ENCODE results near the gene TMEM101.
"Not testable (repeated sequence)": the region's sequence is repeated elsewhere in the genome, so short reads cannot be mapped to it uniquely, and the experiment has no call there.

Gene TMEM101

GRCh38 chr17:44037471-44037870, 22.7 kb upstream of the TMEM101 start:
- no peak overlapping the region for H3K4me3 ChIP-seq (ENCODE audit: insufficient read length, low read depth)
- DNase-seq (ENCODE audit: low read depth, low spot score): no peak
- H3K36me3 ChIP-seq (ENCODE audit: insufficient read depth, insufficient read length, low read length): peaks cover 67% of the 10 kb centered on the region
- no peaks in the 10 kb centered on the region for H3K27me3 ChIP-seq (ENCODE audit: insufficient read depth, insufficient read length)
- TF ChIP-seq ZNF274 (IDR thresholded peaks at IDR 0.05; ENCODE audit: low read depth, low read length): no peak
- no peak for TF ChIP-seq YY1 (IDR thresholded peaks at IDR 0.05; ENCODE audit: insufficient read depth, insufficient read length)
- TF ChIP-seq SUZ12 (IDR thresholded peaks at IDR 0.05; ENCODE audit: extremely low read depth, insufficient read depth, insufficient read length): no peak
- H3K9me3 ChIP-seq (ENCODE audit: insufficient read depth, low read length): no peaks in the 10 kb centered on the region
- no peak overlapping the region for H3K9ac ChIP-seq (ENCODE audit: insufficient read length, low read depth)
- H3K4me1 ChIP-seq (ENCODE audit: insufficient read depth, insufficient read length): no peaks in the 10 kb centered on the region

GRCh38 chr17:44034688-44035087, 19.9 kb upstream of the TMEM101 start:
- not testable (repeated sequence) for H3K4me1 ChIP-seq (ENCODE audit: insufficient read depth, insufficient read length)
- H3K36me3 ChIP-seq (ENCODE audit: insufficient read depth, insufficient read length, low read length): peaks cover 80% of the 10 kb centered on the region

GRCh38 chr17:44033861-44034408, 19.2 kb upstream of the TMEM101 start:
- Histone ChIP-seq H3K4me3 (ENCODE audit: insufficient read length, low read depth) (no peak overlapping the region), H3K27me3 (ENCODE audit: insufficient read depth, insufficient read length) (no peaks in the 10 kb centered on the region), H3K36me3 (ENCODE audit: insufficient read depth, insufficient read length, low read length) (peaks cover 83% of the 10 kb centered on the region), H3K9me3 (ENCODE audit: insufficient read depth, low read length) (no peaks in the 10 kb centered on the region), H3K4me1 (ENCODE audit: insufficient read depth, insufficient read length) (no peaks in the 10 kb centered on the region), H3K9ac (ENCODE audit: insufficient read length, low read depth) (no peak overlapping the region)
- TF ChIP-seq ZNF274 (IDR thresholded peaks at IDR 0.05; ENCODE audit: low read depth, low read length) (no peak), SUZ12 (IDR thresholded peaks at IDR 0.05; ENCODE audit: extremely low read depth, insufficient read depth, insufficient read length) (no peak), YY1 (IDR thresholded peaks at IDR 0.05; ENCODE audit: insufficient read depth, insufficient read length) (no peak)
- DNase-seq (ENCODE audit: low read depth, low spot score): no peak

More at GRCh38 chr17:44034688-44035087, 19.9 kb upstream of the TMEM101 start:
- not testable (repeated sequence) for H3K4me3 ChIP-seq (ENCODE audit: insufficient read length, low read depth); H3K9ac ChIP-seq (ENCODE audit: insufficient read length, low read depth); H3K27me3 ChIP-seq (ENCODE audit: insufficient read depth, insufficient read length); H3K9me3 ChIP-seq (ENCODE audit: insufficient read depth, low read length); DNase-seq (ENCODE audit: low read depth, low spot score)

- H3K9ac ChIP-seq (ENCODE audit: insufficient read length, low read depth): no peak overlapping the region
- H3K27me3 ChIP-seq (ENCODE audit: insufficient read depth, insufficient read length): no peaks in the 10 kb centered on the region
- peaks cover 68% of the 10 kb centered on the region for H3K36me3 ChIP-seq (ENCODE audit: insufficient read depth, insufficient read length, low read length)
- H3K4me3 ChIP-seq (ENCODE audit: insufficient read length, low read depth): no peak overlapping the region
- TF ChIP-seq SUZ12 (IDR thresholded peaks at IDR 0.05; ENCODE audit: extremely low read depth, insufficient read depth, insufficient read length): no peak
- no peak for TF ChIP-seq YY1 (IDR thresholded peaks at IDR 0.05; ENCODE audit: insufficient read depth, insufficient read length)
- TF ChIP-seq ZNF274 (IDR thresholded peaks at IDR 0.05; ENCODE audit: low read depth, low read length): no peak
- DNase-seq (ENCODE audit: low read depth, low spot score): no peak
- no peaks in the 10 kb centered on the region for H3K9me3 ChIP-seq (ENCODE audit: insufficient read depth, low read length)
- H3K4me1 ChIP-seq (ENCODE audit: insufficient read depth, insufficient read length): no peaks in the 10 kb centered on the region
Measured at GRCh38 chr17:44030482-44030881, 15.7 kb upstream of the TMEM101 start.

- no peak overlapping the region for H3K9ac ChIP-seq (ENCODE audit: insufficient read length, low read depth)
- no peaks in the 10 kb centered on the region for H3K9me3 ChIP-seq (ENCODE audit: insufficient read depth, low read length)
- peaks cover 76% of the 10 kb centered on the region for H3K36me3 ChIP-seq (ENCODE audit: insufficient read depth, insufficient read length, low read length)
- no peaks in the 10 kb centered on the region for H3K27me3 ChIP-seq (ENCODE audit: insufficient read depth, insufficient read length)
- no peak for TF ChIP-seq ZNF274 (IDR thresholded peaks at IDR 0.05; ENCODE audit: low read depth, low read length)
- no peak for TF ChIP-seq YY1 (IDR thresholded peaks at IDR 0.05; ENCODE audit: insufficient read depth, insufficient read length)
- no peak for TF ChIP-seq SUZ12 (IDR thresholded peaks at IDR 0.05; ENCODE audit: extremely low read depth, insufficient read depth, insufficient read length)
- H3K4me1 ChIP-seq (ENCODE audit: insufficient read depth, insufficient read length): no peaks in the 10 kb centered on the region
- no peak overlapping the region for H3K4me3 ChIP-seq (ENCODE audit: insufficient read length, low read depth)
- DNase-seq (ENCODE audit: low read depth, low spot score): no peak
Measured at GRCh38 chr17:44029736-44030135, 15.0 kb upstream of the TMEM101 start.

- no peak for DNase-seq (ENCODE audit: low read depth, low spot score)
- Histone ChIP-seq H3K36me3 (ENCODE audit: insufficient read depth, insufficient read length, low read length) (peaks cover 68% of the 10 kb centered on the region), H3K9ac (ENCODE audit: insufficient read length, low read depth) (no peak overlapping the region), H3K4me3 (ENCODE audit: insufficient read length, low read depth) (no peak overlapping the region), H3K9me3 (ENCODE audit: insufficient read depth, low read length) (no peaks in the 10 kb centered on the region), H3K4me1 (ENCODE audit: insufficient read depth, insufficient read length) (no peaks in the 10 kb centered on the region), H3K27me3 (ENCODE audit: insufficient read depth, insufficient read length) (no peaks in the 10 kb centered on the region)
- TF ChIP-seq YY1 (IDR thresholded peaks at IDR 0.05; ENCODE audit: insufficient read depth, insufficient read length) (no peak), SUZ12 (IDR thresholded peaks at IDR 0.05; ENCODE audit: extremely low read depth, insufficient read depth, insufficient read length) (no peak), ZNF274 (IDR thresholded peaks at IDR 0.05; ENCODE audit: low read depth, low read length) (no peak)
Measured at GRCh38 chr17:44024853-44025252, 10.1 kb upstream of the TMEM101 start.

- Histone ChIP-seq H3K4me1 (ENCODE audit: insufficient read depth, insufficient read length) (no peaks in the 10 kb centered on the region), H3K36me3 (ENCODE audit: insufficient read depth, insufficient read length, low read length) (peaks cover 65% of the 10 kb centered on the region), H3K27me3 (ENCODE audit: insufficient read depth, insufficient read length) (no peaks in the 10 kb centered on the region), H3K9me3 (ENCODE audit: insufficient read depth, low read length) (no peaks in the 10 kb centered on the region), H3K4me3 (ENCODE audit: insufficient read length, low read depth) (no peak overlapping the region), H3K9ac (ENCODE audit: insufficient read length, low read depth) (no peak overlapping the region)
- no peak for TF ChIP-seq YY1 (IDR thresholded peaks at IDR 0.05; ENCODE audit: insufficient read depth, insufficient read length)
- no peak for TF ChIP-seq ZNF274 (IDR thresholded peaks at IDR 0.05; ENCODE audit: low read depth, low read length)
- DNase-seq (ENCODE audit: low read depth, low spot score): no peak
Measured at GRCh38 chr17:44024271-44024663, 9.5 kb upstream of the TMEM101 start.

Measured in NT2/D1 (cell line).